ENCODE data around the gene MXRA8. TPM values are rescaled to one million over a fixed set of nuclear protein-coding genes. Genes with fewer than 3 reads are reported as not detected.

The MXRA8 gene
- polyA plus RNA-seq, 6 donors from 2014 or later: not detected

DNA sequence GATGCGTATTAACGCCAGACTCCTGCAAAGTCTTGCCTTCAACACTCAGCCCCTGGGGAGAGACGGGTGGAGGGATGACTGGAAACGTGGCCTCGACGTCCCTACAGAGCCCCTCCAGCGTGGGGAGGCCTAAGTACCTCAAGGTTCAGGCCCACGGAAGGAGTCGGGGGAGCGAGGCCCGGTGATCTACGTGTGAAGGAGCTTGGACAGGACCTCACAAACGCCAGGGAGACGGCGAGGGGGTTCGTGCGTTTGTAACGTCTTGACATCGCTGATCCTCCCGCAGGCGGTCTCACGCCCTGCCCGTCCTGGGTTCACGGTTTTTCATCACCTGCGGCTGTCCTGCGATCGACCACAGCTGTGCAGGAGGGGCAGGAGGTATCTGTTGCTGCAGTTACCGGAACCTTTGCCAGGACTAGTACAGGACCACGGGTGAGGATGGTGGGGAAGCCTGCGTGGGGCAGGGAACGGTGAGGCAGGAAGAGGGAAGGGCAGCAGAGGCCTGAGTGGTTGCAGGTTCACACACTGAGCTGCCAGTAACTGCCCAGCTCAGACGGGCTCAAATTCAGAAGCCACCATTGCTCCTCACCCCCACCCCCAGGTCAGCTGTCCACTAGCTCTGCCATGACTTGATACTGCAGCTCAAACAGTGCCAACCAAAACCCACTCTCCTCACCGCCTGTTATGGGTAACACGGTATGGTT lies 41.7 kb upstream of the MXRA8 start:
- Mint-ChIP-seq H3K27ac (peak overlapping the region; percentile 42 to 97 (median 87)), H3K4me3 (peak overlapping the region; percentile 89 to 97 (median 93)), H3K27me3 (no peaks in the 10 kb centered on the region), H3K4me1 (peaks cover 32 to 58% (median 34%) of the 10 kb centered on the region in 3 donors), H3K36me3 (peaks cover 7 to 8% of the 10 kb centered on the region in 2 donors), H3K9me3 (no peaks in the 10 kb centered on the region)
- DNase-seq (no peak), ATAC-seq (ENCODE audit: low read depth in 2 of 2) (no peak)

DNA sequence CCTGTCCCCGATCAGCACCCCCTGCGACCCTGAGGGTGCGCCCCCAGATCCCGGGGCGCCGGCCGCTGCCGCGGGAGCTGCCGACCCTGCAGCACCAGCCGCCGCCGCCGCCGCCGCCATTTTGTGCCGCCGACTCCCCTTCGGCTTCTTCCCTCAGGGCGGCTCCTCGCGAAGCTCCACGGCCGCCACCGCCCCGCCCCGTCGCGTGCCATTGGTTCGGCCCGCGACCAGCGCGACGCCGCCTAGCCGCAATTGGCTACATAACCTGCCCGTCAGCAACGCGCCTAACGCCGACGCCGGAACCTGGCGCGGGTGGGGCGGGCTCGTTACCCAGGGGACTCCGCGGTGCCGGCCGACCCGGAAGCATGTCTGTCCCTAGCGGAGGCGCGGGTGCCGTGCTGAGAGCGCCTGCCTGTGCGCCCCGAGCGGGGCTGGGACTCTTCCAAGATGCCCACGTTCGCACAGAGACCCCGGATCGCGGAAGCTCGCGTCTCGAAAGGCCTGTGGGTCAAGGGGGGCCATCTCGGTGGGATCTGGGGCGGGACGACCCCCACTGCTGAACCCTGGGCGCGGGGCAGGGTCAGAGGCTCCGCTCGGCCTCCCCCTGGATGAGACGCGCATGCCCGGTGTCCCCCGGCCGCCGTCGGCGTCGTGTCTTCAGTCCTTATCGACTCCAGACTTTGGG lies 41.0 kb upstream of the MXRA8 start, which contains the start of gene CCNL2:
Gene CCNL2 (minus strand): TSS at position 149 of the 685 bp plus-strand sequence. CDS start 29 bp downstream, at position 120.
- peaks cover 8% of the 10 kb centered on the region in 2 donors for H3K36me3 Mint-ChIP-seq
- DNase-seq (peak; percentile 99), ATAC-seq (ENCODE audit: low read depth in 2 of 2) (peak; percentile 94)
- no peaks in the 10 kb centered on the region for H3K27me3 Mint-ChIP-seq
- peak within 1 kb of the TSS; percentile 89 to 97 (median 93) for H3K4me3 Mint-ChIP-seq
- peaks cover 32 to 56% (median 34%) of the 10 kb centered on the region in 3 donors for H3K4me1 Mint-ChIP-seq
- H3K9me3 Mint-ChIP-seq: no peaks in the 10 kb centered on the region
- H3K27ac Mint-ChIP-seq: peak within 1 kb of the TSS; percentile 82 to 97 (median 91)

DNA sequence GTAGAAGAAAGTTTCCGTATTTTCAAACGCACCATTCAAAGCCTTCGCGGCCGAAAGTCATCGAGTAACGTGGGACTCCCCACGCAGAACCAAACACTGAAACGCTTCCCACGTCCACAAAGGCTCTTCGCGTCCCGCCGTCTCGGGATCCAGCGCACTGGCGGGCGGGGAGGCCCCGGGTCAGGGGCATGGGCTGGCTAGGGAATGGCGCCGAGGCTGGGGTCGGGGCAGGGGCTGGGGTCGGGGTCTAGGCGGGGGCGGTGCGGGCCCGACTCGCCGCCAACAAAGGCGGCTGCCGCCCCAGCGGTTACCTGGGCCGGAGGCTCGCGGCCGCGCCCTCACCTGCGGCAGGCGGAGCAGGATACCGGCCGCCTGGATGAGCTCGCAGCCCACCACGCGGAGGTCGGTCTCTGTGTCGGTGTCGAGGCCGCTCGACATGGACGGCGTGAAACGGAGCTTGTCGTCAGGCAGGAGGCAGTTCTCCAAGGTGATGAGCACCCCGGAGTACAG lies 40.4 kb upstream of the MXRA8 start:
- peak; percentile 1 to 3 for ATAC-seq (ENCODE audit: low read depth in 2 of 2)
- DNase-seq: no peak
- Mint-ChIP-seq H3K9me3 (no peaks in the 10 kb centered on the region), H3K27ac (peak overlapping the region in 5 of 6 donors; percentile 82 to 97 (median 90)), H3K4me1 (peaks cover 31 to 54% (median 34%) of the 10 kb centered on the region in 3 donors), H3K4me3 (peak overlapping the region; percentile 88 to 97 (median 90)), H3K36me3 (peaks cover 8% of the 10 kb centered on the region in 2 donors), H3K27me3 (no peaks in the 10 kb centered on the region)

DNA sequence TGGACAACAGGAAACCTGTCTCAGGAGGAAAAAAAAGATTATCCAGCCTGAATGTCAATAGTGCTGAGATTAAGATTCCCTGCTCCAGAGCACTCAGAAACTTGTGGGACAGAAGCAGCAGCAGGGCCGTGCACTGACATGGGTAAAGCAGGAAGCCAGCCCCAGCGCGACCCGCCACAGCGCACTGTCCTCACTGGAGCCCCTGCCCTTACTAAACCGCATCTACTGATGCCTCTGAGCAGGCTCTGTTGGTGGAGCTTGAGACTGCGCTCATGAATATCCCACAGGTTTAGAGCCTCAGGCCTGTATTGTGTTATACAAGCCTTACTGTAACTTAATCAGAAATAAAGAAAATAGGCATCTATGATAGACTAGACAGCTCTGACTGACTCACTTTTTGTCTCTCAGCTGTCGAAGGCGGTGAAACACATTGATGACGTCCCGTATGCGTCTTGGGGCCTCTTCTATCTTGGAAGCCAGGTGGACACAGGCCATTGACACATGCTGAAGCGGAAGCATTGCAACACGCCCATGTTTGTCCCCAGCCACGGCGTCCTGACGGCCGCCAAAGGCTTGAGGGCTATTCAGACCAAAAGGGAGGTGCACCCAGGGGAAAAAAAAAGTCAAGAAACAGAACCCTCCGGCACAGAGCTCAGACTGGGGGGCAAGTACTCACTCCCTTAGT lies 39.6 kb upstream of the MXRA8 start:
- Mint-ChIP-seq H3K27me3 (no peaks in the 10 kb centered on the region), H3K9me3 (no peaks in the 10 kb centered on the region), H3K4me1 (peaks cover 28 to 48% (median 34%) of the 10 kb centered on the region in 3 donors), H3K27ac (peak overlapping the region; percentile 56 to 97 (median 90)), H3K4me3 (peak overlapping the region; percentile 88 to 97 (median 90)), H3K36me3 (peaks cover 8% of the 10 kb centered on the region in 2 donors)
- no peak for ATAC-seq (ENCODE audit: low read depth in 2 of 2)
- no peak for DNase-seq

DNA sequence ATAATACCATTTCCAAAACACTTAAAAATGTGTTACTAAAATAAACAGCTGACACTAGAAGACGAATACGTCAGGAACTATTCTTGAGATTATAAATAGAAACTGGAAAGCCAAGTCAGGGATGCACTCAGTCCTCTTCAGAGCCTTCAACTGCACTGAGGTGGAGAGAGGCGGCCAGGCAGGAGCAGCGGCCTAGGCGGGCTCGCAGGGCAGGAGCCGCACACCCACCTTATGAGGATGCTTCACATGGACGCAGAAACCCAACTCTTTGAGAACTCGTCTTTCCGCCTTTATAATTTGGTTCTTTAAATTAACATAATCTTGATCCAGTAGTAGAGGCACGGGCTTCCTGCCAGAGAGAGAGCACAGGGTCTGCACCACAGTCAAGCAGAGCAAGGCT lies 36.8 kb upstream of the MXRA8 start:
- DNase-seq (no peak), ATAC-seq (ENCODE audit: low read depth in 2 of 2) (no peak)
- H3K27me3 Mint-ChIP-seq: no peaks in the 10 kb centered on the region
- H3K36me3 Mint-ChIP-seq: peaks cover 15 to 17% of the 10 kb centered on the region in 2 donors
- peak overlapping the region in 3 of 8 donors; percentile 34 to 68 (median 48) for H3K4me3 Mint-ChIP-seq
- H3K4me1 Mint-ChIP-seq: peaks cover 21 to 28% (median 22%) of the 10 kb centered on the region in 3 donors
- H3K9me3 Mint-ChIP-seq: no peaks in the 10 kb centered on the region
- peak overlapping the region in 3 of 6 donors; percentile 3 to 90 (median 90) for H3K27ac Mint-ChIP-seq

DNA sequence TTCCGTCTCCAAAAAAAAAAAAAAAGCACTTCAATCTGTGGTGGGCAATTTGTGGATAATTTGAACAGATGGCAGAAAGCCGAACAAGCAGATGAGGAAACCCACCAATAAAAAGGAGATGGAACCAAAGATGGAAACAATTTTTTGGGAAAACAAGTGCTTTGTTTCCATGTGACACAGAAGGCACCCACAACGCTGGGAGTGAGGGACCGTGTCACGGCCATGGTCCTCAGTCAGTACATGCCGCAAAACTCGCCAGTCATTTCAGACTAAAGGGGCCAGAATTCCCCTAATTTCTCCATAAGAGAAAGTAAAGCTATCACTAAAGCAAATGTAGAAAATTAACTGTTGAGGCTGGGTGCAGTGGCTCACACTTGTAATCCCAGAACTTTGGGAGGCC lies 35.8 kb upstream of the MXRA8 start:
- H3K36me3 Mint-ChIP-seq: peaks cover 15 to 21% of the 10 kb centered on the region in 2 donors
- peaks cover 13 to 23% (median 14%) of the 10 kb centered on the region in 3 donors for H3K4me1 Mint-ChIP-seq
- H3K27me3 Mint-ChIP-seq: no peaks in the 10 kb centered on the region
- peak overlapping the region in 1 of 8 donors; percentile 36 for H3K4me3 Mint-ChIP-seq
- ATAC-seq (ENCODE audit: low read depth in 2 of 2): no peak
- no peak for DNase-seq
- H3K9me3 Mint-ChIP-seq: no peaks in the 10 kb centered on the region
- H3K27ac Mint-ChIP-seq: peak overlapping the region in 1 of 6 donors; percentile 47

DNA sequence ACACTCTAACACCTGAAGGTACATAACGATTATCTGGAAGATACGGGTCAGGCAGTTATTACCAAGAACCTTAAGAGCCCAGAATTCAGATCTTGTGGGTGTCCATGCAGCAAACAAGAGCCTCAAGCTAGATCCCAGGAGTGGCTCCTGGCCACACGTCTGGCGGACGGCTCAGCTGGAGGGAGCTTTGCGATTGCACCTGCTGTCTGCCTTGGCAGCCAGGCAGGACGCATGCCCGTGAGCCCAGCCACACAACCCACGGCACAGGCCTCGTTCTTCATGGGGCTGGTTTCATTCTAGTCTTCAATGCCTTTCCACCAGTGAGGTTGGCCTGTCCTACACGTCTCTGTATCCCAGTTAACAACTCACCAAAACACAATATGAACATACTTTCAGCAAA lies 35.1 kb upstream of the MXRA8 start:
- Mint-ChIP-seq H3K4me3 (peak overlapping the region in 1 of 8 donors; percentile 36), H3K27me3 (no peaks in the 10 kb centered on the region), H3K9me3 (no peaks in the 10 kb centered on the region), H3K36me3 (peaks cover 15 to 21% of the 10 kb centered on the region in 2 donors), H3K27ac (no peak overlapping the region), H3K4me1 (peaks cover 13 to 23% (median 14%) of the 10 kb centered on the region in 3 donors)
- DNase-seq: no peak
- no peak for ATAC-seq (ENCODE audit: low read depth in 2 of 2)

DNA sequence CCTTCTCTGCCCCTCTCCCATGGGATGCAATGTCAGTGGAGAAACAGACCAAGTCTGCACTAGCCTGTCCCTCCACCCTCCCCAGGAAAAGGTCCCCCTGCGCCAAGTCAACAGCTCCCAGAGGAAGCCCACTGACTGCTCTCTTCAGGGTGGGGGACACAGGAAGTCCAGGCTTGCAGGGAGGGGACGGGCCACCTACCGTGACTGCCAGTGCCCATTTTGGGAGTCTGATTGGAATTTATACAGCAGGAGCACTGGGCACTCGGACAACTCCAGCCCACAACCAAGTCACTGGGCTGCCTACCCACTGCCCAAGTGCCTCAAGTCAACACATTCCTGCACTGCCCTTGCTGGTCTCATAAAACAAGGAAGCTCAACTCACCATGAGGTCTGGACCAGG lies 34.7 kb upstream of the MXRA8 start:
- no peak for ATAC-seq (ENCODE audit: low read depth in 2 of 2)
- no peak for DNase-seq
- Mint-ChIP-seq H3K27ac (no peak overlapping the region), H3K36me3 (peaks cover 15 to 21% of the 10 kb centered on the region in 2 donors), H3K27me3 (no peaks in the 10 kb centered on the region), H3K4me3 (peak overlapping the region in 1 of 8 donors; percentile 49), H3K4me1 (peaks cover 10 to 20% (median 10%) of the 10 kb centered on the region in 3 donors), H3K9me3 (no peaks in the 10 kb centered on the region)

DNA sequence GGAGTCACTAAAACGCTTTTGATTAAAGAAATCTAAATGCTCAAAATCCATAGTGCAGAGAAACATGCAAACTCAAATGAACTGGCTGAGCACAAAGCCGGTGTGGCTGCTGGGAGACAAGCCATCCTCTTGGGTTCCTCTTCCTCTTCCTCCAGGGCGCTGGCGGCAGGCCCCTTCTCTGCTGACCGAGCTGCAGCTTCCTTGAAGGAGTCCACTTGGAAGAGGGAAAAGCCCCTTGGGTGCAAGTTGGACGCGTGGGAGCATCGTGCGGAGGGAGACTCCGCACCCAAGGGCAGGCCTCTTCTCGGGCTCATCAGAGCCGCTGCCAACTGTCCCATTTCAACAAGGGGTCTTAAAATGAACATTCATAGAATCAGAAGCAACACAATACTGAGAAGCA lies 32.9 kb upstream of the MXRA8 start:
- DNase-seq: no peak
- ATAC-seq (ENCODE audit: low read depth in 2 of 2): no peak
- Mint-ChIP-seq H3K9me3 (no peaks in the 10 kb centered on the region), H3K27ac (peak overlapping the region in 1 of 6 donors; percentile 16), H3K27me3 (no peaks in the 10 kb centered on the region), H3K4me3 (no peak overlapping the region), H3K4me1 (peaks cover 6 to 9% (median 9%) of the 10 kb centered on the region in 3 donors), H3K36me3 (peaks cover 15 to 26% of the 10 kb centered on the region in 2 donors)

DNA sequence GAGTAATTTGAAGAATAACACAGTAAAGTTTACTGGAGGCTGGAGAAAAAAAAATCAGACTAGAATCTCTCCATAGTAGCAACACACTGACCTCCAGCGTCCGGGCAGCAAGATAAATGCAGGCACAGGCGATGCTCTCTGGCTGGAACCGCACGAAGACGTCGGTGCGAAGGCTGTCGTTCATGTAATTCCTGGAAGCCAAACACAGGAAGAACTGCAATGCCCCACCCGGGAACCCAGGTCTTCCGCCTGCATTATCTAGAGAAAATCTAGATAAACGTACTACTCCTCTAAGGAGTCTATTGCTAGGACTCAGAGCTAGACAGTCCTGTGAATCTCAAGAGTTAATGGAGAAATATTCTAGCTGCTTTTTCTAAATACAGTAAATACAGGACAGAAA lies 32.3 kb upstream of the MXRA8 start:
- Mint-ChIP-seq H3K9me3 (no peaks in the 10 kb centered on the region), H3K27ac (no peak overlapping the region), H3K27me3 (no peaks in the 10 kb centered on the region), H3K4me3 (peak overlapping the region in 2 of 8 donors; percentile 2 to 15), H3K4me1 (peaks cover 5 to 9% (median 8%) of the 10 kb centered on the region in 3 donors), H3K36me3 (peaks cover 15 to 24% of the 10 kb centered on the region in 2 donors)
- ATAC-seq (ENCODE audit: low read depth in 2 of 2) (no peak), DNase-seq (no peak)

DNA sequence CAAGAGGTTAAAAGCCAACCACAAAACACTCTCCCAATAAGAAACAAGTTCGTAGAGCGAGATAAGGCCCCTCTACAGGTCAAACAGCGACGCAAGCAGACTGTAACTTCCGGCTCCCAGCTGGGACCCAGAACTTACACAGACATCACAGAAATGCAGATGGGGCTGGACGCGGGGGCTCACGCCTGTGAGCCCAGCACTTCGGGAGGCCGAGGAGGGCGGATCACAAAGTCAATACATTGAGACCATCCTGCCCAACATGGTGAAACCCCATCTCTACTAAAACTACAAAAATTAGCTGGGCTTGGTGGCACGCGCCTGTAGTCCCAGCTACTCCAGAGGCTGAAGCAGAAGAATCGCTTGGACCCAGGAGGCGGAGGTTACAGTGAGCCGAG lies 29.7 kb upstream of the MXRA8 start:
- Mint-ChIP-seq H3K9me3 (no peaks in the 10 kb centered on the region), H3K27me3 (no peaks in the 10 kb centered on the region), H3K4me3 (no peak overlapping the region), H3K27ac (no peak overlapping the region), H3K4me1 (peaks cover 3 to 9% (median 4%) of the 10 kb centered on the region in 3 donors), H3K36me3 (peaks cover 8 to 18% of the 10 kb centered on the region in 2 donors)
- no peak for ATAC-seq (ENCODE audit: low read depth in 2 of 2)
- no peak for DNase-seq

DNA sequence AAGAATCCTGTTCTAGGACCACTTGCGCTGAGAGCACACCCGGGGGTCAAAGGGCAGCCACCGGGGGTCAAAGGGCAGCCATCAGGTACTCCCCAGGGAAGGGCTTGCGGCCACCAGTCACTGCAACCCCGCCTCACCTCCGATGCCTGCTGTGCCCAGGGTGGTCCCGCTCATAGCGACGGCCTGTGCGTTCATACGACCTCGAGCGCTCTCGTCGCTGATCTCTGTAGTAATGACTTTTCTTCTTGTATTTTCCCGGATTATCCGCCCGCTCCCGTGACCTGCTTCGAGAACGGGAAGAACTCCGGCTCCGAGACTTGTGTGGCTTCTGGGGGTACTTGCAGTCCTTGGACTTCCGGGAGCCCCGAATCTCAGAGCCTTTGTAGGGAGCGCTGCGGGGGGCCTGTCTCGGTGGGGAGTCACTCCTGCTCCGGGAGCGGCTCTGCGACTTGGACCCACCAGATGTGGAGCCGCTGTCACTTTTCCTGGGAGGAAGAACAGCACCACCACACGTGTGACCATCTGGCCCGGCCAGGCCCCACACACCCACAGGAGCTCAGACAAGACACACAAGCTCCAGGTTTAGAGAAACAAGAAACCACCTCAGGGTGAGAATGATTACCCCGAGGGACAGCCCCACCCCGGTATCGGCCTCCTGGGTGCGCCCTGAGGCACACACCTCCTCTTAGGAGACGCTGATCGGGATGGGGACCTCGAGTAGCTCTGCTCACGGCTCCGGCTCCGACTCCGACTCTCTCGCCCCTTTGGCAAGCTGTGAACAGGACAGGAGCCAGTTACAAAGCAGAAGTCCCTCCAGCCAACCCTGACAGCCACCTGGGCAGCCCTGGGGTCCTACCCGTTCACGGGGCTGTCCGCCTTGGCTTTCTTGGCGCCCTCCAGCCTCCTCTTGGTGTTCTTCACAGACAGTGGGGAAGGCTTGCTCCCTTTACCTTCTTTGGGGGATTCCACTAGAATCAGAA lies 29.0 kb upstream of the MXRA8 start:
- peaks cover 8 to 18% of the 10 kb centered on the region in 2 donors for H3K36me3 Mint-ChIP-seq
- ATAC-seq (ENCODE audit: low read depth in 2 of 2): no peak
- no peak for DNase-seq
- H3K27ac Mint-ChIP-seq: no peak overlapping the region
- peaks cover 4 to 9% (median 8%) of the 10 kb centered on the region in 3 donors for H3K4me1 Mint-ChIP-seq
- no peaks in the 10 kb centered on the region for H3K27me3 Mint-ChIP-seq
- no peak overlapping the region for H3K4me3 Mint-ChIP-seq
- H3K9me3 Mint-ChIP-seq: no peaks in the 10 kb centered on the region
